GM12873 (cell line): Measurements from ENCODE around the gene GRIK2.

Experiments
- CTCF ChIP-seq: IDR thresholded peaks from 2 replicates; pipeline ENCODE4 v1.5.1; 2012; ENCODE audit warnings: low read depth, mild to moderate bottlenecking, moderate library complexity, low read length, control low read depth; ENCODE audit not compliant: insufficient read depth; ENCODE audit errors: missing control alignments

GRIK2 gene

GRCh38 chr6:101722471-101722870, 329.0 kb downstream of the GRIK2 start:
- TF ChIP-seq CTCF, result no peak

DNA sequence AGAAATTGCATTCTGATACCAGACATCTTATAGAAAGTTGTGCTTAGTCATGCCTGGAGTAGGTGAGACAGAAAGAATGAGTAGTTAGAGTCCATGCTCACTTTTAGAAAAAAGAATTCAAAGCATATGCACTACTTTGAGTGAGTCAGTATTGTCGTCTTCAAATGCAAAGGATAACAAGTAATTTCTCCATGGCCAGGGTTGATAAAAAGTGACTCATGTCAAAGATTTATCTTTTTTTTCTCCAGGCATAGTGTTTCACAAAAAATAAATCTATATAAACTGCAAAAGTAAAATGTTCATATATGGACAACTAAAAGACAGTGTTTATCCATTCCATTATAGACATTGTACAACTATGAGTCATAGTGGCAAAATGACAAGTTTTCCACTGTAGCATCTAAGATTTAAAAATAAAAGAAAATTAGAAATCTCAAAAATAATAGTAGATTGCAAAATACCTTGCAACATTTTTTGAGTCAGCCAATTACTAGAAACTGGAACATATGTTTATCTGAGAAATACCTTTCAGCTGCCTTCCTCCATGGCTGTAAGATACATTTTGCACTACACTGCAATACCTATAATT, 329.6 kb downstream of the GRIK2 start:
- TF ChIP-seq CTCF, result no peak

- no peak for TF ChIP-seq CTCF
Measured at GRCh38 chr6:101728388-101728787, 334.9 kb downstream of the GRIK2 start.

DNA sequence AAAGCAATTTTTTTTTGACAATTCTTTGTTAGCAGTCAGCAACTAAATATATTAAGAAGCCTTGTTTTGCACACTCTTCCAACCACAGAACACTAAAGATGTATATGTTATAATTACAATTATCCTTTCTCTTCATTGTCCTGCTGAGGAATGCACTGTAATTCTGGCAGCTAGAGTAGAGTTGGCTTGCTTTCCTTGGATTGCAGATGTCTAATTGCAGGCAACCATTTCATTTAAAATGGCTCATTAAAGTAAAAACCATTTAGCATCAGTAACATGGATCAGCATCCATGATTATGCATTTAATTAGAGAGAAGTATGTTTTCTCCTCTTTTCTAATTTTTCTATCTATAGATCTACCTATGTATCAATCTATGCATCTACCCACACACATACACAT, 335.4 kb downstream of the GRIK2 start:
- TF ChIP-seq CTCF, result no peak

- TF ChIP-seq CTCF, result no peak
Measured at GRCh38 chr6:101730954-101731353, 337.4 kb downstream of the GRIK2 start.

- TF ChIP-seq CTCF, result no peak
Measured at GRCh38 chr6:101733899-101734298, 340.4 kb downstream of the GRIK2 start.

GRCh38 chr6:101738481-101738880, 345.0 kb downstream of the GRIK2 start:
- no peak for TF ChIP-seq CTCF

- no peak for TF ChIP-seq CTCF
Measured at GRCh38 chr6:101740631-101741030, 347.1 kb downstream of the GRIK2 start.
